ENCODE measurements around the gene PPP2CA. TPM values are rescaled to one million over a fixed set of nuclear protein-coding genes. Genes with fewer than 3 reads are reported as not detected.

The PPP2CA gene
- total RNA-seq, 2 donors from 2014 or later, result 45.9 to 194 TPM

DNA sequence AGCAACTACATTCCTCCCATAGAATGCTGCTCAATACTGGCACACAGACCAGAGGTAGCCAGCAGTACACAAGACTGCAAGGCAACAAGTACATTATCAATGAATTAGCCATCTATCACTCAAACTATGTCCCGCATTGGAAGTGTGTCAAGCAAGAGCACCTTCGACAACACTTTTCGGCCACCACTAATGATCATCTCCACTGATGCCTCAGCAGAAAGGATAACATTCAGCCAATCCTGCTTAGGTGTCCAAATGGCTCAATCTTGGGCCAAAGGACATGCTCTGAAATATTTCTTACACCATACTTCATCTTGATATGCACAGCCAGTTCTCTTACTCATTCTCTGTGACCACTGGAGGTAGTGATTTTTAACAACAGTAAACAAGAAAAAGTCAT, 74.2 kb downstream of the PPP2CA start:
- intact Hi-C loops (cut with DNase I), result no loop called here
- no peak for ATAC-seq
- H3K36me3 ChIP-seq (replicated peaks in 1 of 2; ENCODE audit: insufficient read depth in 1 of 2, low read depth in 2 of 2), result peaks cover 0 to 3% of the 10 kb centered on the region in 2 donors

DNA sequence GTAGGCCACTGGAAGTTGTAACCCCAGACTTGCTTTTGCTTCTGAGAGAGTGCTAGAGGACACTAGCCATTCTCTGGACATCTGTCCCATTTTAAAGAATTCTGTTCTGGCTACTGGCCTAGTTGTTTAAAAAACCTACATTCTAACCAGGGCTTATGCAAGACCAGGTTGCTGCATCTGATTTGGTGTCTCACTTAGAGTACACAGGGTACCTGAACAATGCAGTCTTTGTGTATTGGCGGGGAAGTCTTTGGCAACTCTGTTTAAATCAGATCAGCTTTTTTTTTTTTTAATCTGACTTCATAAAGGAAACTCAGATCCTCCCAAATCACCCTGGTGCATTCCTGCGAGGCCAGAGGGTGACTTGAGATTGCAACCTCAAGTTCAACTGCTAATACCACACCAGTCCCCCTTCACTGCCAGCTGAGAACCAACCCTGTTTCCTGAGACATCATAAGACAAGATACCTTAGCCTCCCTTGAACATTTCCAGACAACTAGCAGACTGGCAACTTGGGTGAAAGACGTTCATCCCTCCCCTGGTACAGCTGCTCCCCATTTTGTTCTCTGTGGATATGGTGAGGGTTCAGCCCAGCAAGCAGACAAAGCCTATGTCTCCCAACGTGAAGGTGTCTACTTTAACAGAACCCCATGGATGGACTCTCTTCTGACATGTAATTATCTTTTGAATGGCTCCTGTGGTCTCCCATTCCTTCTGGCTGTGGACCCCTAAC, 76.1 kb downstream of the PPP2CA start:
- H3K36me3 ChIP-seq (replicated peaks in 1 of 2; ENCODE audit: insufficient read depth in 1 of 2, low read depth in 2 of 2), result peaks cover 0 to under 1% of the 10 kb centered on the region in 2 donors
- DNase-seq, result peak in 3 of 4 donors; percentile 47 to 70 (median 53)
- H3K9me3 ChIP-seq, result no peaks in the 10 kb centered on the region
- H3K4me3 ChIP-seq, result no peak overlapping the region
- H3K27me3 ChIP-seq, result no peaks in the 10 kb centered on the region
- H3K27ac ChIP-seq, result peak overlapping the region; percentile 57 to 77 (median 72)
- ATAC-seq, result peak; percentile 84
- intact Hi-C loops (cut with DNase I), result no loop called here
- 39 to 41% methylated on average over 4 of the region's 4 CpGs for WGBS, 2 donors
- TF ChIP-seq POLR2A (IDR thresholded peaks at IDR 0.05), result no peak
- TF ChIP-seq, protein P1, sequence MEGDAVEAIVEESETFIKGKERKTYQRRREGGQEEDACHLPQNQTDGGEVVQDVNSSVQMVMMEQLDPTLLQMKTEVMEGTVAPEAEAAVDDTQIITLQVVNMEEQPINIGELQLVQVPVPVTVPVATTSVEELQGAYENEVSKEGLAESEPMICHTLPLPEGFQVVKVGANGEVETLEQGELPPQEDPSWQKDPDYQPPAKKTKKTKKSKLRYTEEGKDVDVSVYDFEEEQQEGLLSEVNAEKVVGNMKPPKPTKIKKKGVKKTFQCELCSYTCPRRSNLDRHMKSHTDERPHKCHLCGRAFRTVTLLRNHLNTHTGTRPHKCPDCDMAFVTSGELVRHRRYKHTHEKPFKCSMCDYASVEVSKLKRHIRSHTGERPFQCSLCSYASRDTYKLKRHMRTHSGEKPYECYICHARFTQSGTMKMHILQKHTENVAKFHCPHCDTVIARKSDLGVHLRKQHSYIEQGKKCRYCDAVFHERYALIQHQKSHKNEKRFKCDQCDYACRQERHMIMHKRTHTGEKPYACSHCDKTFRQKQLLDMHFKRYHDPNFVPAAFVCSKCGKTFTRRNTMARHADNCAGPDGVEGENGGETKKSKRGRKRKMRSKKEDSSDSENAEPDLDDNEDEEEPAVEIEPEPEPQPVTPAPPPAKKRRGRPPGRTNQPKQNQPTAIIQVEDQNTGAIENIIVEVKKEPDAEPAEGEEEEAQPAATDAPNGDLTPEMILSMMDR (IDR thresholded peaks at IDR 0.05), result no peak
- peaks cover 44% of the 10 kb centered on the region for H3K4me1 ChIP-seq

More for the DNA sequence above, 74.2 kb downstream of the PPP2CA start:
- Histone ChIP-seq H3K4me3 (no peak overlapping the region), H3K27me3 (no peaks in the 10 kb centered on the region), H3K9me3 (no peaks in the 10 kb centered on the region), H3K4me1 (peaks cover 49% of the 10 kb centered on the region), H3K27ac (peak overlapping the region in 1 of 4 donors; percentile 72)
- WGBS, 2 donors, result 85 to 90% methylated on average over 3 of the region's 3 CpGs
- TF ChIP-seq, protein P1 (IDR thresholded peaks at IDR 0.05), result no peak
- TF ChIP-seq POLR2A (IDR thresholded peaks at IDR 0.05), result no peak
- DNase-seq, result no peak

DNA sequence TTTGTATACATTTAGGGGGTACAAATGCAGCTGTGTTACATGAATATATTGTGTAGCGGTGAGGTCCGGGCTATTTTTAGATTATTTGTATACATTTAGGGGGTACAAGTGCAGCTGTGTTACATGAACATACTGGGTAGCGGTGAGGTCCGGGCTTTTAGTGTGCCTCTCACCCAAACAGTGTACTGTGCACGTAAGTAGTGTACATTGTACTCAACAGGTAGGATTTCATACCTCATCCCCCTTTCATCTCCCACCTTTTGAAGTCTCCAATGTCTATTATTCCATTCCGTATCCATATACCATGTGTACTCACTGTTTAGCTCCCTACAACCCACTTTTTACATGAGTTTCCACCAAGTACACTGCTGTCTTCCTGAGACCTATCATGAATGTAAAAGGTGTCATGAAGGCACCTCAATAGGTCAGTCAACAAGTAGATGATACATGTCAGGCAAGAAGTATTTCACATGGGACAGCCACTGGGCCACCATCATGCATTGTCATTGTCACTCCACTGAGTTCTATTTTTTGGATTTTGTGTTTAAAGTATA, 76.8 kb downstream of the PPP2CA start:
- Histone ChIP-seq H3K27me3 (no peaks in the 10 kb centered on the region), H3K9me3 (no peaks in the 10 kb centered on the region), H3K4me3 (no peak overlapping the region), H3K4me1 (peaks cover 40% of the 10 kb centered on the region), H3K36me3 (replicated peaks in 1 of 2; ENCODE audit: insufficient read depth in 1 of 2, low read depth in 2 of 2) (peaks cover 0 to 4% of the 10 kb centered on the region in 2 donors), H3K27ac (peak overlapping the region; percentile 57 to 77 (median 72))
- ATAC-seq, result no peak
- WGBS, 2 donors, result 88 to 92% methylated on average over 6 of the region's 6 CpGs
- no peak for TF ChIP-seq POLR2A (IDR thresholded peaks at IDR 0.05)
- TF ChIP-seq, protein P1 (IDR thresholded peaks at IDR 0.05), result no peak
- intact Hi-C loops (cut with DNase I), result no loop called here
- DNase-seq, result no peak

DNA sequence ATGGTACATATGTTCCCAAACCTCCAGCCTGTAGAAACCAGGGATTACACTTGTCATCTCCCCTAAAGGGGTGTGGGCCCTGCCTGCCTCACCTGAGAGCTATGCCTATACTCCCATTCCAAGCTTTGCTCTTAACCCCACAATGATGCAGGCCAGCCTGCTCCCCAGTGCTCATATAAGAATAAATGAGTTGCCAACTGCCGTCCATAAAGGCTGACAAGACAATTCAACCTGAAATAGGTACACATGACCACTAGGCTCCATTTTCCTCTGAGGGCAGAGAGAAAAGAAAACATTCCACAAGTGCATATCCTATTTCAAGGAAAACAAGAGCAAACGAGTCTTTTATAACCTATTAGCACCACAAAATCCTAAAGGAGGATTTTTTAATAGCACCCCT, 77.6 kb downstream of the PPP2CA start:
- ATAC-seq, result no peak
- DNase-seq, result no peak
- peaks cover 33% of the 10 kb centered on the region for H3K4me1 ChIP-seq
- peaks cover 0 to 6% of the 10 kb centered on the region in 2 donors for H3K36me3 ChIP-seq (replicated peaks in 1 of 2; ENCODE audit: insufficient read depth in 1 of 2, low read depth in 2 of 2)
- H3K27me3 ChIP-seq, result no peaks in the 10 kb centered on the region
- intact Hi-C loops (cut with DNase I), result no loop called here
- H3K4me3 ChIP-seq, result no peak overlapping the region
- TF ChIP-seq, protein P1 (IDR thresholded peaks at IDR 0.05), result no peak
- TF ChIP-seq POLR2A (IDR thresholded peaks at IDR 0.05), result no peak
- peak overlapping the region in 2 of 4 donors; percentile 46 to 72 for H3K27ac ChIP-seq
- 38 to 44% methylated on average over 2 of the region's 2 CpGs for WGBS, 2 donors
- H3K9me3 ChIP-seq, result no peaks in the 10 kb centered on the region
